HG03066 (cell line): ENCODE data around the gene ATAD3B.
"Not testable (repeated sequence)": the region's sequence is repeated elsewhere in the genome, so short reads cannot be mapped to it uniquely, and the experiment has no call there.

Experiments used
- ATAC-seq: cut with Tn5 transposase; IDR thresholded peaks from one replicate; pipeline ENCODE4 v1.9.1; 2021; ENCODE audit warnings: low read depth; ENCODE audit not compliant: unreplicated experiment

Gene ATAD3B

GRCh38 chr1:1471389-1472052, at the start of gene ATAD3B:
ATAD3B (plus strand) TSS chr1:1471765; CDS start chr1:1471885, 120 bp downstream.
- peak; percentile 86 for ATAC-seq

- no peak for ATAC-seq
Observed at GRCh38 chr1:1421907-1422464, 49.6 kb upstream of the ATAD3B start.

- no peak for ATAC-seq
Observed at GRCh38 chr1:1422465-1423244, 48.9 kb upstream of the ATAD3B start.

DNA sequence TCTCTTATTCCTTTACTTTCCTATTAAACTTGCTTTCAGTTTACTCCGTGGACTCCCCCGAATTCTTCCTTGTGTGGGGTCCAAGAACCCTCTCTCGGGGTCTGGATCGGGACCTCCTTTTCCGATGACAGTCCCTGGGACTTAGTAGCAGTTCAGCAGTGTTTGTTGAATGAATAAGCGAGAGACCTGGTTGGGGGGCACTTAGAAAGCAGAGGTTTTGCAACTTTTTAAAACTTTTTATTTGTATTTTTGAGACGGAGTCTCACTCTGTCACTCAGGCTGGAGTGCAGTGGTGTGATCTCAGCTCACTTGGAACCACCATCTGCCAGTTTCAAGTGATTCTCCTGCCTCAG, 48.3 kb upstream of the ATAD3B start:
- ATAC-seq, result no peak

DNA sequence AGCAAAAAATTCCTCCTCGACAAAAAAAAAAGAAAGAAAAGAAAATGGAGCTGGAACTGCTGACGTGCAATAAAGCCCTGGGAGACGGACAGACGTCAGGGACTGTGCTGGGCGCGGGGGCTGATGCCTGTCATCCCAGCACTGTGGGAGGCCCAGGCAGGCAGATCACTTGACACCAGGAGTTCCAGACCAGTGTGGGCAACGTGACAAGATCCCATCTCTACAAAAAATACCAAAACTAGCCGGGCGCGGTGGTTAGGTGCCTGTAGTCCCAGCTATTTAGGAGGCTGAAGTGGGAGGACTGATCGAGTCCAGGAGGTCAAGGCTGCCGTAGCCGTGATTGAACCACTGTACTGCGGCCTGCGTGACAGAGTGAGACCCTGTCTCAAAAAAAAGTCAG, 46.9 kb upstream of the ATAD3B start:
- no peak for ATAC-seq

GRCh38 chr1:1425426-1425752, 46.2 kb upstream of the ATAD3B start:
- ATAC-seq, result no peak

DNA sequence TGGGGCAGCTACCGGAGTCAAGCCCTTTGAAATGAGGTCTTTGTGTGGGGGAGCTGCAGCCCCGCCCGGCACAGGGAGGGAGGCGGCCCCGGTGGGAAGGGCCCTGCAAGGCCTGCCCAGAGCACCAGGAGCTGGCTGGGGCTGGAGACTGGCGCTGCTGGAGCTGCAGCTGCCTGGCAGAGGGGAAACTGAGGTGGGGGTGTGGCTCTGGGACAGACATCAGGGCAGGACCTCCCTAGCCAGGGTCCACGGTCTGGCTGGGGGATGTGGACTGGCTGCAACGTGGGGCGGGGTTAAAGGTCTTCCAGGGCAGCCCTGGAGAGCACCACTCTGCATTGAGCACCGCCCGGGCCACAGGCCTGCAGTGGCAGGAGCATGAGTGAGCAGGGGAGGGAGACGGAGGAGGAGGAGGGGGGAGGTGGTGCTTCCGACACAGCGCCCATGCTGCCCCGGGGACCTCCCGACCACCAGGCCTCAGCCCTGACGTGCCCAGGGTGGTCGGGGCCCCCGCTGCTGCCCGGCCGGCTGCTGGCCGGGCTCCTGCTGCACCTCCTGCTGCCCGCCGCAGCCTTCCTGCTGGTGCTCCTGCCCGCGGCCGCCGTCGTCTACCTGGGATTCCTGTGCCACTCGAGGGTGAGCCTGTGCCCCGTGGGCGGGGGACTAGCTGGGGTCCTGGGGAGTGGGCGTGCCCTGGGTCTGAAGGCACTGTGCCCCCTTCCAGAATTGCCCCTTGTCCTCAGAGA, 45.6 kb upstream of the ATAD3B start:
- no peak for ATAC-seq

DNA sequence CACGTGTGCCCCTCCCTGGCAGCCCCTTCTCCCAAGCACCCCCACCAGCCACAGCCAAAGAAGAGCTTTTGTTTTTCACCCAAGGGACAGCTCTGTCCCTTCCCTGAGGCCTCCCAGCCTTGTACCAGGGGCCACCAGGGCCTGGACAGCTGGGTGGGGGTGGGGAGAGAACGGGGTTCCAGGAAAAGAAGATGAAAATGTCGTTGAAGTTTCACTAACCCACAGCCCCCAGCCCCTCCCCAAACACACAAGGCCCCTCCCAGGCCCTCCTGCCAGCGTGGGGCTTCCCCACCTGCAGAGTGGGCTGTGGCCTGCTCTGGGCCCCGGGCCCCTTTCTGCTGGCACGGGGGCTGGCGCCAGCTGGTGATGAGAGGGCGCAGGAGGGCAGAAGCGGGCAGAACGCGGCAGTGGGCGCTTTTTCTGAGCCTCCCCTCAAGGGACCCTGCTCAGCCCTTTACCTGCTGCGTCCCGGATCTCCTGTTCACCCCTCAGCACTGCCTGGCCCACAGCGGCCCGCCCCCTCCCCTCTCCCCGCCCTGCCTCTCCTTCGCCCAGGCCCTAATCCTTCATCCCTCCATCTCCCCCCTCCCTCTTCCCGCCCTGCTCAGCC, 45.0 kb upstream of the ATAD3B start:
- no peak for ATAC-seq

DNA sequence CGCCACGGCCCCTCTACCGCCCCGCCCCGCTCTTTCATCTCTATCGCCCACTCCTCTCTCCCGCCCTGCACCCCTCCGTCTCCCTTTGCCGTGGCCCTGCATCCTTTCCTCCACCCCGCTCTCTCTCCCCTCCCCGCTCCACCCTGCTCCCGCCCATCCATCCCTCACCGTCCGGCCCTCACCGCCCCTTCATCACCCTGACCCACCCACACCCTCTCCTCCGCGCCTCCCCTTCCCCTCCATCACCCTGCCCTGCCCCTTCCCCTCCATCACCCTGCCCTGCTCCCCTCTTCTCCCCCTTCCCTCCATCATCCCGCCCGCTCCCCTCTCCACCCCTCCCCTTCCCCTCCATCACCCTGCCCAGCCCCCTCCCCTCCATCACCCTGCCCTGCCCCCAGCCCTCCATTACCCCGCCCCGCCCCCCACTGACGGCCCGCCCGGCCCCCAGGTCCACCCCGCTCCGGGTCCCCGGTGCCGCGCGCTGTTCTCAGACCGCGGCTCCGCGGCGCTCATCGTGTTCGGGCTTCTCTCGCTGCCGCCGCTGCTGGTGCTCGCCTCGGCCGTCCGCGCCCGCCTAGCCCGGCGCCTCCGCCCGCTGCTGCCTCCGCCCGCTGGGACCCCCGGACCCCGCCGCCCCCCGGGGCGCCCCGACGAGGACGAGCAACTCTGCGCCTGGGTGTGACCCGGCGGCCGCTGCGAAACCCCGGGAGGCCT, 44.3 kb upstream of the ATAD3B start:
- no peak for ATAC-seq

DNA sequence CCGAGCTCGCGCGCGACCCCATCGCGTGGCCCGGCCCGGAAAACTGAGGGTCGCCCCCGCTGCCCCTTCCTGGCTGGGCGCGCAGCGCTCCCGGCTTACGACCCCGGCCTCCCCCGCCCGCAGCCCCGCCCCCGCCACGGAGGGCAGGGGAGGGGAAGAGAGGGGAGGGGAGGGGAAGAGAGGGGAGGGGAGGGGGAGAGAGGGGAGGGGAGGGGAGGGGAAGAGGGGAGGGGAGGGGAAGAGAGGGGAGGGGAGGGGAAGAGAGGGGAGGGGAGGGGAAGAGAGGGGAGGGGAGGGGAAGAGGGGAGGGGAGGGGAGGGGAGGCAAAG, 43.8 kb upstream of the ATAD3B start:
- ATAC-seq, result no peak

DNA sequence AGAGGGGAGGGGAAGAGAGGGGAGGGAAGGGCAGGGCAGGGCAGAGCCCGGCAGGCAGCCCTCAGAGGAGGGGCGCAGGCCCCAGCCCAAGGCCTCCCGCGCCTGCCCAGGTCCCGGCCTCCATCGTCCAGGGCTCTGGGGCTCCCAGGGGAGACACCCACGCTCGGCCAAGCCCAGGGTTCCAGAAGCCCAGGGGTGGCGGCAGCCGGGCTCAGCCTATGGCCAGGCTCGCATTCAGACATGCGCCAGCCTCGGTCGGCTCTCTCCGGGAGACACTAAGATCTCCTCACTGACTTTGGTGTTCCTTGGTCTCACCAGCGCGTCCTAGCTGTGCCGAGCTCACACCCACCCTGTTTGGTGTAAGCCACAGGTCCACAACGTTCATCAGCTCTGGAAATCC, 43.4 kb upstream of the ATAD3B start:
- ATAC-seq, result no peak

DNA sequence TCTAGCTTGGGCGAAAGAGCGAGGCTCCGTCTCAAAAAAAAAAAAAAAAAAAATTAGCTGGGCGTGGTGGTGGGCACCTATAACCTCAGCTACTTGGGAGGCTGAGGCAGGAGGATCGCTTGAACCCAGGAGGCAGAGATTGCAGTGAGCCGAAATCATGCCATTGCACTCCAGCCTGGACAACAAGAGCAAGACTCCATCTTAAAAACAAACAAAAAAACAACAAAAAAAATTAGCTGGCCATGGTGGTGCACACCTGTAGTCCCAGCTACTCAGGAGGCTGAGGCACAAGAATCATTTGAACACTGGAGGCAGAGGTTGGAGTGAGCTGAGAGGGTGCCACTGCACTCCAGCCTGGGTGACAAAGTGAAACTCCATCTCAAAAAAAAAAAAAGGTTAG, 42.6 kb upstream of the ATAD3B start:
- not testable (repeated sequence) for ATAC-seq

DNA sequence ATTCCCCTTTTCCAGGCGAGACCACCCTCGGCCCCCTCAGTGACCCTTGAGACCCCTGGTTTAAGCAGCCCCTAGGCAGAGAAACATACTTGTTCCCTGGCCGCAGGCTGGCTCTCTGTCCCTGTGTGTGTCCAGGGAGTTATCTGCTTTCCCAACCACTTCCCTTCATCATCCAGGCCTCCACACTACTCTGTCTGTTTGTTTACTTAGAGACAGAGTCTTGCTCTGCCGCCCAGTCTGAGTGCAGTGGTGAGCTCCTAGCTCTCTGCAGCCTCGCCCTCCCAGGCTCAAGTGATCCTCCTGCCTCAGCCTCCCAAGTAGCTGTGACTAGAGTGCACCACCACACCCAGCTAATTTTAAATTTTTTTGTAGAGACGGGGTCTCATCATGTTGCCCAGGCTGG, 41.9 kb upstream of the ATAD3B start:
- no peak for ATAC-seq

GRCh38 chr1:1430114-1430982, 41.2 kb upstream of the ATAD3B start:
- no peak for ATAC-seq

DNA sequence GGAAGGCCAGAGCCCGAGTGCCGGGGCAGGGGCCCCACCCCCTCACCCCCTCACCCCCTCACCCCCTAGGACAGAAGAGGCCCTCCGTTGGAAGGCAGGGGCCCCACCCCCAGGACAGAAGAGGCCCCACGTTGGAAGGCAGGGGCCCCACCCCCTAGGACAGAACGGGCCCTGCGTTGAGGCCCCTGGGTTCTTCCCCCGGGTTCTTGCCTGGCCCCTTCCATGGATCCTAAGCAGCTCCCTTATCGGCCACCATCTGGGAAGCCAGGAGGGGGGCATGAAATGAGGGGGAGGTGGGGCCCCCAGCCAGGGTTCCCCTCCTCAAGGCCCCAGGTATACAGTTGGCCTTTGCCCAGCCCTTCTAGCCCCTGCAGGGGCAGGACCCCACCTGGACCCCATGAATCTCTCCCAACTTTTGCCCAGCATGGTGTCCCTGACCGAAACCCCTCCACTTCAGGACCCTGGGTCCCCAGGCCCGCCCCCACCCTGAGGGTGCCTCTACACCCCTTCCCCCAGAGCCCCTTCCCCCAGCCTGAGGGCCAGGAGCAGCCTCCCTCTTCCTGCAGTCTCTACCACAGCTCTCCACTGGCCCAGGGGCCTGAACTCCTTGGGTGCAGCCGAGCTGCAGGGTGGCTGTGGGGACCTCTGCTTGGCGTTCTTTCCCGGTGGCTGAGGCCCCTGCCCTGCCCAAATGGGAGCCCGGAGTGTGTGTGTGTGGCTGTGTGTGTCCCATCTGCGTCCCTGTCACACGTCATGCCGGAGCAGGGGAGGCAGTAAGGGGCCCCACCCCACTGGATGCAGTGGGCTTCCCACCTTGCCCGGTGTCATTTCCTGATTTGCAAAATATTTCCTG, 40.3 kb upstream of the ATAD3B start:
- ATAC-seq, result no peak

- ATAC-seq, result no peak
Observed at GRCh38 chr1:1431845-1432273, 39.7 kb upstream of the ATAD3B start.

DNA sequence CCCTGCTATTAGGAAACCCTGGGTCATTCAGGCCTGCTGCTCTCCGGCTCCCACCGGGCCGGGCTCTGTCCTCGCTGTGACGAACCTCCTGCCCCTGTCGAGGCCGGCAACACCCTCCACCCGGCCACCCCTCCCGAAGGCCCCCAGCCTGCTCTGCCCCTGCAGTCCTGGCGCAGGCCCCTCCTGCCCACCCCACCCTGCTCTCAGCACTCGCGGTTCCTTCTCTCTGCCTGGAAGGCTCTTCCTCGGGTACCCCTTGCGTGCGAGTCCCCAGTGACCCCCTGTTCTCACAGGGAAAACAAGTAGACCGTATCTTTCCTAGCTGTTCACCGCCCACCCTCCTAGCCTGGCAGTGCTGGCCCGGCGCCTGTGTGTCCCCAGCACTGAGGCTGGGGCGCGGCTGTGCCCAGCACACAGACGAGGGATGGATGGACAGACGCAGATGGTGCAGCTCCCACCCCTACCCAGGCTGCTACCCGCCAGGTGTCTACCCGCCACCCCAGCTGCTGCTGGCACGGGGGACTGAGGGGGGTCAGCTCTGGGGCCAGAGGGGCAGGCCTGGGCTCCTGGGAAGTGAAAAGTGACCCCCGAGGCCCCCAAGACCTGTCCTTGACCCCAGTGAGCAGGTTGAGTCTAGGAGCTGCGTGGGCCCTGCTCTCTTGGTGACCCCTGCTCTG, 39.2 kb upstream of the ATAD3B start:
- ATAC-seq, result no peak
